ENCODE data around the gene ZFAND3. TPM values are rescaled to one million over a fixed set of nuclear protein-coding genes. Genes with fewer than 3 reads are reported as not detected.

Gene ZFAND3, protein sequence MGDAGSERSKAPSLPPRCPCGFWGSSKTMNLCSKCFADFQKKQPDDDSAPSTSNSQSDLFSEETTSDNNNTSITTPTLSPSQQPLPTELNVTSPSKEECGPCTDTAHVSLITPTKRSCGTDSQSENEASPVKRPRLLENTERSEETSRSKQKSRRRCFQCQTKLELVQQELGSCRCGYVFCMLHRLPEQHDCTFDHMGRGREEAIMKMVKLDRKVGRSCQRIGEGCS
- total RNA-seq: 32.2 TPM

DNA sequence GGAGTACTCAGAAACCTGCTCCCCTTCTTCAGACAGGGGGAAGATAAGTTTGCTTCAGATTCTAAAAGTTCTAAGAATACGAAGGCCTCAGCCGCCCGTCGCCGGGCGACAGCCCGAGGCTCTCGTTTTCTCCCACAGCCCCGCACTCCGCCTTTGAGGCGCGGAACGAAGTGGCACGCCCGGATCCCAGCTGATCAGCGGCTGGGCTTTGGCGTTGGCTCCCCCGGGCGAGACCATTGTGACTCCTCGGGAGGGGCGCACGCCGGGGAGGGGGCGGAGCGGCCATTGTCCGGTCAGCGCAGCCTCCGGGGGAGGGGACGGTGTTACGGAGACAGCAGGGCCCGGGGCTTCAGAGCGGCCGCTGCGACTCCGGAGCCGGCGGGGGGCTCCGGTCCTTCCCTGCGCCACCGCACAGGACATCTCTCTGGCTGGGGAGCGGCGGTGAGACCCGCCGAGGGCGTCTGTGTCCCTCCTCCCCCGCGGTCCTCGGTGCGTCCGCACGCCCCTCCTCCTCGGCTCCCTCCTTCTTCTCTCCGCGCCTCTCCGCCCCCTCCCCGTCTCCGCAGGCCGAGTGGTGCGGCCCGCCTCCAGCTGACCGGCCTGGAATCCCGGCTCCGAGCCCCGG lies at the start of gene ZFAND3:
ZFAND3 (plus strand) TSS at position 551 of the 625 bp plus-strand sequence. CDS start 219 bp downstream, outside the sequence.
- DNase-seq: peak; percentile 99

DNA sequence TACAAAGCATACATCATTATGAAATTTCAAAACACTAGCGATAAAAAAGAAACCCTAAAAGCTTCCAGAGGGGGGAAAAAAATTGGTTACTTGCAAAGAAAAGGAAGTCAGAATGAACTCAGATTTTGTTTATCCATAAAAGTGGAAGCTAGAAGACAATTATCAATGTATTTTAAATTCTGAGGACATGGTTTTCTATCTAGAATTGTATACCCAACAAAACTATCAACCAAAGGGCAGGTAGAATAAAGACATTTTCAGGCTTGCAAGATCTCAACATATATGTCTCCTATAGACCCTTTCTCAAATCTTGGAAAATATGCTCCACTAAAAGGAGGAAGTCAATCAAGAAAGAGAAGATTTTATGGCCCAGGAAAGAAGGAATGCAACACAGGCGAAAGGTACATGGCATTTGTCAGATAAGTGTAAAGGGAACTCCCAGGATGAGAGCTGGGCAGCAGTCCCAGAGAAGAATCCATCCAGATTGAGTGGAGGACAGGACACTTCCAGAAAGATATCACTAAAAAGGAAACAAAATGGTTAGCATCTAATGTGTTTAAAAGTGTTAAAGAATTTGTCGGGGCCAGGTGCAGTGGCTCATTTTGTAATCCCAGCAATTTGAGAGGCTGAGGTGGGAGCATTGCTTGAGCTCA lies 45.4 kb upstream of the ZFAND3 start:
- no peak for DNase-seq

DNA sequence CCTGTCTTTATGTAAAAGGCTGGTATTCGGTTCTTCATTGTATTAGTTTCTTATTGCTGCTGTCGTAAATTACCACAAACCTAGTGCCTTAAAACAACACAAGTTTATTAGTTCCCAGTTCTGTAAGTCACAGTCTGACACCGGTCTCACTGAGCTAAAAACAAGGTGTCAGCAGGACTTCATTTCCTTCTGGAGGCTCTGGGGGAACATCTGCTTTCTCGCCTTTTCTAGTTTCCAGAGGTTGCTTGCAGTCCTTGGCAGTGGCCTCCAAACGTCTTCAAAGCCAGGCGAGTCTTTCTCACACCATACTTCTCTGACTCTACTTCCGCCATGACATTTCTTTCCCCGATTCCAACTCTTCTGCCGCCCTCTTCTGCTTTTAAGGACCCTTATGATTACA lies 43.0 kb upstream of the ZFAND3 start:
- no peak for DNase-seq

DNA sequence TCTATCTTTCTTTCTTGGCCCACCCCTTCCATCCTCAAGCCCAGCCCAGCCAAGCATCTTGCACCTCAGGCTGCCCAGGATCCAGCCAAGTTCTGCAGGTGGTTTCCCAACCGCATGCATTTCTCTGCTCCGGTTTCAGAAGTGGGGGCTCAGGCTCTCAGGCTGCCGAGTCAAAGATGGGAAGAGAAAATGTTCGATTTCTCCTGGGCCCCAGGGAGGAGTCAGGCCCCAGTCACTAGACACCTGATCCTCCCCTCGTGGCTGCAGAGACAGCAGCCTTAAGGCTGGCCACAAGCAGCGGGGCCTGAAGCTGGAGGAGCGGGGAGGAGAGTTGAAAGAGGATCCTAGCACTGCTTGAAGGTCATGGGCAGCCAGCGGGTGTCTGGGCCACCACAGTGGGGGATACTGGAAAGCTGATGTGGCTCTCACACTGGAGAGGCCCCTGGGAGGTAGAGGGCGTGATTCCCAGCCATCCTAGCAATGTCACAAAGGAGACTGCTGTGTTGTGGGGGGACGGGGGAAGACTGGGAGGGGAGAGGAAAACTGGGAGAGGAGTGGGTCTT lies 42.2 kb upstream of the ZFAND3 start:
- no peak for DNase-seq

DNA sequence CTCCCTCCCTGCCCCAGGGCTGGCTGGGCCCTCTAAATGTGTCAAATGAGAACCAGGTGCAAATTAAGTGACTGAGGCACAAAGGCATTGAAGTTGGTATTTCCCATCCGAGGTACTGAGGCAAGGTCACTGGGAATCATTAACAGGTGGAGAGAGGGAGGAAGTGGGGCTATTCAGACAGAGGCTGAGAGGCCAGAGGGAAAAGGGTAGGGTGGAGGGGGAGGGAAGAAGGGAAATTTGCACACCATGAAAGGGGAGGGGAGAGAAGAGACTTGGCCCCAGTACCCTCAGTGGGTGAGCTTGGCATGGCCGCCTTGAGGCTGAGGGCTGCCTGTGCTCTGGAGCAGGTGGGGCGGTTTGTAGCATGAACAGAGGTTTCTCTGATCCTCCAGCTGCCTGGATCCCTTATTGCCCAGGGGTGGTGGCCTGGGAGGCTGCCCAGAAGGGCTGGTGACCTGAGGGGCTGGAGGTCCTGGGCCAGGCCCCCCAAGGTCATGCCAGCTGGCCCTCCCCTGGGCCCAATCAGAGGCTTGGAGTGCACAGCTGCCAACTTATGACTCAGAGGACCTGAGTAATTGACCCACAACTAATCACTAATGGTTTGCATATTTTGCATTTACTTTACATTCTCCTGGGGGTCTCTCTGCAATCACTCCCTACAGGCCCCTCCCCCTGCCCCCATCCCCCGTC lies 40.3 kb upstream of the ZFAND3 start:
- no peak for DNase-seq

DNA sequence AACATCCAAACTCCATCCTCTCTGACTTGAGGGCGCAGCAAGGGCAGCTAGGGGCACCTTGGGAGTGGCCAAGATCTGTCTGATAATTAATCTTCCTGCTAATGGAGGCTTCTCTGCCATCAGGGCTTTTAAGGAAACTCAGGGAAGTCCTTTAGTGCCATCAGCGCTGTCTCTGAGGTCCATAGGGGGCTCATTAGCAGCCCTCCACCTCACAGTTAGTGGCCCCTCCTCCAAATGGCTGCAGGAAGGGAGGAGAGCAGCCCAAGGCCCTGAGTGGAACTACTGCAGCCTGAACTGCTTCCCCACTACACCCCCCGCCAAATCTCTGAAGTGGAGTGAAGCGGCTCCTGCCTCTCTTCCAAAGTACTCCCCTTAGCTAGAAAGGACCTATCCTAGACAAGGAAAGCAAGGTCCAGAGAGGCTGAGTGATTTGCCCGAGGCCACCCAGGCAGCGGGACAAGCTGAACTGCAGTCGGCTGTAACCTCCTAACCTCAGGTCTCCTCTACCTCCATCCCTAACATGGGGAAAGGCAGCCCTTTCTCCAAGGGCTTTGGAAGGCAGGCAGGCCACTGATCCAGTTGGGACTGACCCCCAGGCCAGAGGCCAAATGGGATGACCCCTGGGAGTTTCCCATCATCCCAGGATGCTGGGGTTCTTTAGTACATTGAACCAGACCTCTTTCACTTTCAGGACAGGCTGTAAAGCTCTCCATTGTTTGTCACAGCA lies 39.5 kb upstream of the ZFAND3 start:
- DNase-seq: no peak

DNA sequence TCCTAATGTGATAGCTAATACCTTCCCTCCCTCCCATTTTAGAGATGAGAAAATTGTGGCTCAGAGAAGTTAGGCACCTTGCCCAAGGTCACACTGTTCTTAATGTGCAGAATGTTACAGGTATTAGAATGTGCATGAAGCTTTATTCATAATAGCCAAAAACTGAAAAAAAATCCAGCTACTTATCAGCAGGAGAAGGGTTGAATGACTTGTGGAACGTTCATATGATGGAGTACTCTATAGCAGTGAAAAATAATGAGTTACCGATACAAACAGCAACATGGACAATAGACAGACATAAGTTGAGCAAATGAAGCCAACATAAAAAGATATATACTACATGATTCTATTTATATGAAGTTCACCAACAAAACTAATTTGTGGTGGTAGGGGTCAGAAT lies 37.7 kb upstream of the ZFAND3 start:
- DNase-seq: no peak

DNA sequence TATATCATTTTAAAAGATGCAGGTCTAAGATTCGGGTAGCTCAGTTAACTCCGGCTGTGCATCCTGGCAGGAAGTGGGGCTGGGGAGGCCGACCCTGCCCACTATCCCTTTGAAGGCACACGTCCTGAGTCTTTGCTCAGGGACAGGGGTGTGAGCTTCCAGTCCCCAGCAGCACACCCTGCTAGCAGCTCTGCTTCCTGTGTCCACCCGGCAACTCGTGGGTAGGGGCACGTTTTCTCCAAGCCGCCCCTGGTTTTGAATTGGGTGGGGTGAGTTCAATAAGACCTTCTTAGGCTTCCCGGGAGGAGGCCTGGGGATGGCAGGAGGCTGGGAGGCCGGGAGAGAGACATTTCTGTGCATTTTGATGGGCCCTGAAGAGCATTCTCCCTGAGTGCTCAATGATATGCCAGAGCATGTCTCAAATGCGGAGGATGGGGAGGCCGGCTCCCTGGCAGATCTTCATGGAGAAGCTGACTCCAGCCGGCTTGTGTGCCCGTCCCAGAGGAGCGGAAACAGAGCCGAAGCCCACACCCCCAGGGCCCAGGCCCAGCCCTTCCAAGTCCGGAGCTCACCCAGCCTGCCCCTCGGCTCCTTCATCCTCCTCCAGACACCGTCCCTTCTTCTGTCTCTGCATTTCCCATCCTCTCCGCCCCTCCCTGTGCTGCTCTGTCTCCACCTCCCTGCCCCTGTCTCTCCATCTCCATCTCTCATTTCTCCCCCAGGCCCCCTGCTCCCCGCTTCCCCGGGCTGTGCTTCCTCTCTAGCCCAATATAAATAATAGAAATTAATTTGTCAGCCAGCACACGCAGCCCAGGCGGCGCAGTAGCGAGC lies 36.3 kb upstream of the ZFAND3 start:
- no peak for DNase-seq

DNA sequence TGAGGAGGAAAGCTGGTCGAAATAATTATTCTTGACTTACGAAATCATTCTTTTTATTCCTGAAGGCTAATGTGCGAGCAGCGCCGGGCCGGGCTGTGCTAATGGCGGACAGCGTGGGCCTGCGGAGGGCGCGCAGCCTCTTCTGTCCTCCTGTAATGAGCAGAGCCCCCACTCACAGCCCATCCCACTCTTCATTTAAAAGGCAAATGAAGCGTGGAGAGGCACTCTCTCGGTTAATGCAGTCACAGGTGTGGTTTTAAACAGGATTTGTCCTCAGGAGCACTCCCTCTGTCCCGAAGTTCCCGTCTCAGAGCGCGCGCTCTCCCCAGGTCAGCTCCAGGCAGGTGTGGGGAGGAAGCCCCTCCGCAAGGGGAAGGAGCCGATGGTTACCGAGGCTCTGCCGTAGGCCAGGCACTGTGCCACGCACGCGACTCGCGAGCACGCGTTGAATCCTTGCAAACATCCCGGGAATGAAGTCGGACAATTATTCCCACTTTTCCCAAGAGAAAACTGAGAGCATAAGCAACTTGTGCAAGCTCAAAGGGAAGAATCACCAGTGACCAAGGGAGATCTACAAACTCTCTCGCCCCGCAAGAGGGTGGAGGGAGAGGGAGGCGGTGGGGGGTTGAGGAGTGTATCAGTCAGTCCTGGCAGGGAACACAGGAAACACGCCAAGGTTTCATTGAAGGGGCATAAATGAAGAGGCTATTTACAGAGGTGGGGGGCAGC lies 35.5 kb upstream of the ZFAND3 start:
- no peak for DNase-seq

DNA sequence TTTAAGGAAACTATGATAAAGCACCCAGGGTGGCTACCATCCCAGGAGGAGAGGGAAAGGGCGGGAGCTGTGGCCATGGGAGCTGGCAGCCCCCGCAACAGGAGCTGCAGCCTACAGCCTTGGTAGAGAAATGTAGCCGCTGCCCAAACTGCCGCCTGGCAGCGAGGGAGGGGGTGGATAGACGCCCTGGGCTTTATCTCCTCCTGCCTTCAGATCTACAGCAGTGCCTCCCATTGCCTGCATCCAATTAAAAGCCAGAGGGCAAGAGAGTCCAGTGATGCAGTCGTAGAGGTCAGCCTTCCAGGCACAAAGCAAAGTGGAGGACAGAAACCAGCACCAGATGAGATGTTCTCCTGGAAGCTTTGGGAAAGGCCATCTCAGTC lies 35.0 kb upstream of the ZFAND3 start:
- DNase-seq: no peak

DNA sequence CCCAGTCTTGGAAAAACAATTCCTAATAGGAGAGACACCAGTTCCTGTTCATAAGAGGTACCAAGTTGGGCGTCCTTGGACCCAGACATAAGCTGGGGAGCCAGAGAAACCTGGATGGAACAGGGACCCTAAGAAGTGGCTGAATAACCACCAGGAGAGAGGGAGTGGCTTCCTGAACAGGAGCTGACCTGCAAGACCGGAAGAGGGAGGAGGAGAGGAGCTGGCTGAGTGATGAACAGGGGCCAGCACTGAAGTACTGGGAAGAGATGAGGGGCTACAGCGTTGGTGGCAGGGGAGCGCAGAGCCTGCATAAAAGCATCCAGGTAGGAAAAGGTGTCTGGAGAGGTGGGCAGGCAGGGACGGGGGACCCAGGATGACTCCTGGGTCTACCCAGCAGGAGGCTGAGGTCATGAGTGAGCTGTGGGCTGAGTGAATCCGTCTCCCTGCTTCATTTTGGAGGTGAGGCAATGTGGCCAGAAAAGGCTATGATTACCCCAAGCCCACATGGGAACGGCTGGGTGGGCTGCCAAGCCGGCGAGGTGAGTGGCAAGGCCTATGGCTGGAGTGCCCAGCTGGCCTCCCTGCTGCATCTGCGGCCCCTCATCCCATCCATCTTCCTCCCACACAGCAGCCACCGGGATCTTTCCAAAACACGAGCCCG lies 34.4 kb upstream of the ZFAND3 start:
- DNase-seq: no peak

DNA sequence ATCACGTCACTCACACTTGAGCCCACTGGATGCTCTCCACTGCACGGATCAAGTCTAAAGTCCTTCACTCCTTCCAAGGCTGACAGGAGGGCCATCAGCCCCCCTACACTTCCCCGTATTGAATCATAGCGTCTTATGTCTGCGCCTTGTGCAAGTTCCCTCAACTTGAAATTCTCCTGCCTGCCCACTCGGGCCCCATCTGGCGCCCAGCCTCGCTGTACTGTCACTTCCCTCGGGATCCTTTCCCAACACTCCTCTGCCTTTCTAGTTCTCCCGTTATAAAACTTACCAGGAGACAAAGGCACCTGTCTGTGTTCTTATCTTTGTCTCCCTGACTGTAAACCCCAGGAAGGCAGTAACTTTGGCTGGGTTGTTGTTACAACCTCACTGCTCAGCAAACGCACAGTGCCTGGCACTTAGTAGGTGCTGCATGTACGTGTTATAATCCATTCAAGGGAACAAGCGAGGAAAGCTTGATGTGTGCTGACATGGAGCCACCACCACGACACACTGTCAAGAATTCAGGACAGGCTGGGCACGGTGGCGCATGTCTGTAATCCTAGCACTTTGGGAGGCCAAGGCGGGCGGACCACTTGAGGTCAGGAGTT lies 33.8 kb upstream of the ZFAND3 start:
- DNase-seq: peak; percentile 10

DNA sequence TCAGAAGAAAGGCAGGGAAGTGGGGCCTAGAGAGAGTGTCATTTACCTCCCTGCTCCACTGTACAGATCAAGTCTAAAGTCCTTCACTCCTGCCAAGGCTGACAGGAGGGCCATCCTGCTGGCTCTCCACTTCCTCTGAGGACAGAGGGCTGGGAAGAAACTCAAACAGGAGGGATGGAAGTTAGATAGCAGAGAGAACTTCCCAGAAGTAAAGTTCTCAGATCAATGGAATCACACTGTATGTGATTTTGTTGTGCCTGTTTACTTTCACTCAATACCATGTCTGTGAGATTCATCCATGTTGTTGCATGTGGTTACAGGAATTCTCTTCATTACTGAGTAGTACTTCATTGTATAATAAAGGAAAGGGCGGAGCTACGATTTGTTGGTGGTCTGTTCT lies 32.3 kb upstream of the ZFAND3 start:
- DNase-seq: no peak

DNA sequence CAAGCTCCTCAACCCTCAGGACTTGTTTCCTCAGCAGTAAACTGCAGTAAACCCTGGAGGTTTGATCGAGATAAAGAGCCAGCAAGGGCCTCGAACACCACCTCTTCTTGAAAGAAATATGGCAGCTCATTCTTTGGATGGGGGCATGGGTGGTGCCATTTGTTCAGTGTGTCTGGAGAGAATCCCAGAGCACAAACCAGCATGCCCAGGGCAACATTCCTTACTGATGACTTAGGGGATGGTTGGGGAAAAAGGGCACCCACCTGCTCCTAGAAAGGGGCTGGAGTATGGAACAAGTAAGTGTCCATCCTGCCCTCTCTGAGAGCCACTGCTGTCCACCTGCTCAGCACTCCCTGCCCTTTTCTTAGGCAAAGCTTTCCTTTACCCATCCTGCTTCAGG lies 31.3 kb upstream of the ZFAND3 start:
- DNase-seq: no peak

DNA sequence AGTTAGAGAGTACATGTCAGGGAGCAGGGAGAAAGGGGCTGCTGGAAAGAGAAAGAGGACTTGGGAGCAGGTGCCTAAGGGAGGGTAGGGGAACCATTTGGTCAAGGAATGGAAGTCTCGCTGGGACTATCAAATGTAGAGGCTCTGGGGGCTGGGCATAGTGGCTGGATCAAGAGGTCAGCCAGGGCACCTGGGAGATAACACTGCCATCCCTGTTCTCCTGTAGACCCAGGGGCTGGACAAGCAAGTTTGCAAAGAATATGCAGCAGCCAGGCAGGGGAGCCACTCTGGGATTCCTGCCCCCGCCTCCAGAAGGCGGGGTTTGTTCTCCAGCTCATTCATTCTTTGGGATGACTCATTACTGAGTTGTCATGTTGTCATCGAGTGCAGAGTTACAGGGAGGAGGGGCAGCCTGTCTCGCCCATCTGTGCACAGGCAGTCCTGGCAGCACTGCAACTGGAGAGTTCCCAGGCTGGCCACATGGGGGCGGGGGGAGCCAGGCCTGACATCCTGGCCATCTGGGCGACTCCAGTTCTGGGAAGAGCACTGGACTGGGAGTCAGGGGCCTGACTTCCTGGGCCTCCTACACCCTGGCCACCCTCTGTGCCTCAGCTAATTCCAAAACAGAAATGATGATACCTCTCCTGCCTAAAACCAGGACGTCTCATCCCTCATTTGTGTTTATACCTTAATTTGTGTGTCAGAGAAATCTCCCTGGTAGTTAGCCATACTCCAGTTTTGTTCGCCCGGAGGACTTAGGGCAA lies 28.2 kb upstream of the ZFAND3 start:
- DNase-seq: peak; percentile 89

DNA sequence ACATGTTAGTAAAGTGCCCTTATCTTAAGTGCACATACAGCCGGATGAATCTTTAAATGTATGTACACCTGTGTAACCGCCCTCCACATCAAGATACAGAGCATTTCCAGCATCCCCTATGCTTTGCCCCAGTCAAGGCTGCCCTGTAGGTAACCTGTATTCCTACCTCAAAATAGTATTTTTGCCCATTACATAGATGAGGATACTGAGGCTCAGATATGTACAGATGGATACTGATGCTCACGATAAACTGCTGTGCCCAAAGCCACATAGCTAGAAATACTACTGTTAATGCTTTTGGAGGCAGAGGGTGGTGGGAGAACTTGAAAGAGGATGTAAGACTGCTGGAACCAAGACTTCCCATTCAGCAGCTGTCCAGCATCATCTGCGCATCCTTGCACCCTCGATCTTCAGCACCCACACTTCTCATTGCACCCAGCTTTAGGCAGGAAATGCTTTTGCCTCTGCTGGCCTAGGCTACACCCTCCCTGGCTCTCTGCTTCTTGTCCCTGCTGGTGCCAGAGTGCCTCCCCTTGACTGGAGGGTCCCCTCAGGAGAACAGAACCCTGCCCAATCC lies 27.0 kb upstream of the ZFAND3 start:
- DNase-seq: no peak

DNA sequence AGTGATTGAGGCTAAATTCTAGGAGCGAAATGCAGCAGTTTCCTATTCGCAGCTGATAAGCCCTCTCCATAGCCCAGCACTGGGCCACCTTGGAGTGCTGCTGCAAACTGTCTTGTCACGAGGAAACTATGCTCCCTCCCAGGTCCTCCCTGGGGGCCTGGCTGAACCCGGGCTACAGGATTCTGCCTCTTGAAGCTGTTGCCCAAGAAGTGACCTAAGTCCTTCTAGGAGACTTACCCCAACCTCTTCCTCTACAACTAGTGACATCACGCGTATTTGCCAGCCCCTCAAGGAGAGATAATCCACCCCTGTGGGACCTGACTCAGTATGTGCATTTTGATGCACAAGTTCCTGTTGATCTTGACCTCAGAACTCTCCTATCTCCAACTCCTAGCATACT lies 26.5 kb upstream of the ZFAND3 start:
- DNase-seq: no peak

DNA sequence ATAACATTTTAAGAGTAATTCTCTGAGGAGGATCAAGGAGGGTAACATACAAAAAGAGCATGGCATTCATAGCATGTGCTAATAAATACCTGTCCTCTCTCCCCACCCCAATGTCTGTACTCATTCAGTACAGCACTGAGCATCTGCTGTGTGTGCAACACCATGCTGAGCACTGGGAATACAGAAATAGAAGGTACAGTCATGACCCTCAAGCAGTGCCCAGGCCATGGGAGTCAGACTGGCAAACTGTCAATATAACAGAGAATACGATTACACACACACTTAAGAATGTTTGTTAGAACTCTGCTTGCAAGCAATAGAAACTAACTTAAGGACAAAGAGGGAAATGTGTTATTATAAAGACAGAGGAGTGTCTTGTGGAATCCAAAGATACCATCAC lies 24.7 kb upstream of the ZFAND3 start:
- DNase-seq: no peak
